Stimulated activated CD8-positive, alpha-beta memory T cell treated with anti-CD3 and anti-CD28 coated beads, Interleukin-7, amount 100 ng/mL, for 1 hour (primary cell): ENCODE results near the gene HES5.

Experiments
- DNase-seq, 2 donors: peaks; one replicate each; pipeline ENCODE4 v3.0.0-alpha.2; 2020; ENCODE audit warnings: low read depth in 2 of 2

HES5 gene

GRCh38 chr1:2499986-2500596 is 30.0 kb downstream of the HES5 start:
- DNase-seq = no peak

- no peak for DNase-seq
These were observed 30.8 kb downstream of the HES5 start for GRCh38 chr1:2499260-2499659.

- DNase-seq = no peak
These were observed 31.4 kb downstream of the HES5 start for GRCh38 chr1:2498648-2499047.

GRCh38 chr1:2497891-2498290 is 32.2 kb downstream of the HES5 start:
- no peak for DNase-seq

- no peak for DNase-seq
These were observed 33.3 kb downstream of the HES5 start for GRCh38 chr1:2496746-2497145.

- DNase-seq = peak in 1 of 2 donors; percentile 2
These were observed 33.9 kb downstream of the HES5 start for GRCh38 chr1:2496087-2496622.

- DNase-seq = no peak
These were observed 34.5 kb downstream of the HES5 start for GRCh38 chr1:2495546-2495945.

- no peak for DNase-seq
These were observed 35.0 kb downstream of the HES5 start for GRCh38 chr1:2495026-2495425.

GRCh38 chr1:2494323-2494693 is 35.8 kb downstream of the HES5 start:
- no peak for DNase-seq

- DNase-seq = no peak
These were observed 36.3 kb downstream of the HES5 start for GRCh38 chr1:2493691-2494322.

GRCh38 chr1:2493218-2493617 is 36.8 kb downstream of the HES5 start:
- DNase-seq = no peak

GRCh38 chr1:2492091-2492490 is 38.0 kb downstream of the HES5 start:
- no peak for DNase-seq

GRCh38 chr1:2489615-2490014 is 40.4 kb downstream of the HES5 start:
- DNase-seq = no peak

GRCh38 chr1:2488688-2489087 is 41.4 kb downstream of the HES5 start:
- no peak for DNase-seq

- DNase-seq = no peak
These were observed 43.5 kb downstream of the HES5 start for GRCh38 chr1:2486558-2486957.

- DNase-seq = no peak
These were observed 44.0 kb downstream of the HES5 start for GRCh38 chr1:2486041-2486440.

GRCh38 chr1:2483970-2484369 is 46.1 kb downstream of the HES5 start:
- no peak for DNase-seq

GRCh38 chr1:2483026-2483425 is 47.0 kb downstream of the HES5 start:
- DNase-seq = no peak

- DNase-seq = no peak
These were observed 47.5 kb downstream of the HES5 start for GRCh38 chr1:2482588-2482987.

- no peak for DNase-seq
These were observed 48.2 kb downstream of the HES5 start for GRCh38 chr1:2481885-2482284.

GRCh38 chr1:2480986-2481364 is 49.1 kb downstream of the HES5 start:
- no peak for DNase-seq

GRCh38 chr1:2480236-2480985 is 49.7 kb downstream of the HES5 start:
- no peak for DNase-seq

- DNase-seq = no peak
These were observed 50.4 kb downstream of the HES5 start for GRCh38 chr1:2479618-2480017.
